ENCODE measurements around the gene FOXF1.

DNA sequence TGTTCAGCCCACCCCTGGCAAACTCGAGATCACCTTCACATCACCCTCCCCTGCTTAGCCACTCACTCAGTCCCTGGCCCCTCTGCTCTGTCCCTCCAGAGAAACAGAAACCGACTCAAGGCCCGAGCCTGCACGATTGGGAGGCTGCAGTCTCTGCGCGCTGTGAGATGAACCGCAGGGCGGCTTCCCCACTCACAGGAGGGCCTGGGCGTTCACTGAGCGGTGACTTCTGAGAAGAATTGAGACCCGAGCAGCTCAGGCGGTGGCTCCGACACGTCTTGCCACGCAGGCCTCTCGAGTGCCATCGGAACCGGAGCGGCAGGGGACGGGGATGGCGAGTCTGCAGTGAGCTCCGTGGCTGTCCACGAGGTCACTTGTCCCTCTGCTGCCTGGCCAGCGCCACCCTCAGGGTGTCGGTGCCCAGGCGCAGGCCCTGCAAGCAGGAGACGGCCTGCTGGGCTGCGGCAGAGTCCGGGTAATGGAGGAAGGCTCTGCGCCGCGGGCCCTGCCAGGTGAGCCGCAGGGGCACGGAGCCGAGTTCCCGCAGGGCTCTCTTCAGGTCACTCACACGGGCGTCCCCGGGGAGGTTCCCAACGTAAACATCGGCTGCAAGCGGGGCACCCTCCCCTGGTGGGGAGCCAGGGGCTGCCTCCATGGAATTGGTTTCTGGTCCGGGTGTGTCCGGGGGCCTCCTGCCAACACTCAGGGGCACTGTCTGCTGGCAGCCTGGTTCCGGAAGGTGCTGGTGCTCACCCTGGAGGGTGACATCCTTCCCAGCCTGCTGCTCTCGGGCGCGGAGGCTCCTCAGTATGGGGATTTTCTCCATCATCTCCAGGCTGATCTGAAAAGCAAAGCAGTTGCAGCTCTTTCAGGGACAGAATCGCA lies 21.6 kb downstream of the FOXF1 start:
- TF ChIP-seq ZNF274 (IDR thresholded peaks at IDR 0.05; ENCODE audit: low read depth, low read length) (no peak), YY1 (IDR thresholded peaks at IDR 0.05; ENCODE audit: insufficient read depth, insufficient read length) (no peak)

Measured in NT2/D1 (cell line).